K562 treated with DMSO at 1 percent for 12 hours (cell line): ENCODE results near the gene OPRM1. TPM values are rescaled to one million over a fixed set of nuclear protein-coding genes. Genes with fewer than 3 reads are reported as not detected.

ENCODE experiments used
- total RNA-seq: library from RNA; unstranded; fragments of 300-600 nt; gene quantifications from 2 replicates; pipeline ENCODE4 v1.2.3, GENCODE V29; 2022; ENCODE audit not compliant: insufficient read depth

OPRM1 gene
- not detected in 2 replicates for total RNA-seq

GRCh38 chr6:154039231-154039842 is at the start of gene OPRM1:
Gene OPRM1, plus strand, starts transcription at chr6:154039240. Its CDS starts 305 bp downstream, at chr6:154039545.

